ENCODE measurements around the gene SLC2A6.
A peak's percentile ranks its signal among the peaks of the same experiment; 100 is the strongest.
"Not testable (repeated sequence)": the region's sequence is repeated elsewhere in the genome, so short reads cannot be mapped to it uniquely, and the experiment has no call there.

The SLC2A6 gene

GRCh38 chr9:133457233-133457632, 21.7 kb downstream of the SLC2A6 start:
- in situ Hi-C loops (cut with HindIII; ENCODE audit: low pct_unique_long_range_greater_than_20kb, low sequenced_read_pairs), result no loop called here
- no peak for DNase-seq (ENCODE audit: low read depth in 1 of 2, low spot score in 1 of 2)
- TF ChIP-seq JUND (IDR thresholded peaks at IDR 0.05; ENCODE audit: low read depth), result no peak

GRCh38 chr9:133456409-133456808, 22.5 kb downstream of the SLC2A6 start:
- DNase-seq (ENCODE audit: low read depth in 1 of 2, low spot score in 1 of 2), result peak in 1 of 2 experiments; percentile 48
- no peak for TF ChIP-seq JUND (IDR thresholded peaks at IDR 0.05; ENCODE audit: low read depth)
- in situ Hi-C loops (cut with HindIII; ENCODE audit: low pct_unique_long_range_greater_than_20kb, low sequenced_read_pairs), result no loop called here

DNA sequence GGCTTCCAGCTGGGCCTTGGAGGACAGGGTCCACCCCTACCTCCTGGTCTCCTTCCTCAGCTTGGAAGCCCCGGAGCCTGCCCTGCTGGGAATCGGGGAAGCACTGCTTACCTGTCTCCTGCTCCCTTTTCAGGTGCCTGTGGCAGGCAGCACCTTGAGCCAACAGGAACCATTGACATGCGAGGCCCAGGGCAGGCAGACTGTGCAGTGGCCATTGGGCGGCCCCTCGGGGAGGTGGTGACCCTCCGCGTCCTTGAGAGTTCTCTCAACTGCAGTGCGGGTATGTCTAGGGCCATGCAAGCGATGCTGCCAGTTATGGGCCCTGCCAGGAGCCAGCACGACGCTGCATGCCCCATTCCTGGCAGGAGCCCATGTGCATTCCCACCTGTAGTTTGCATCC, 23.0 kb downstream of the SLC2A6 start:
- DNase-seq (ENCODE audit: low read depth in 1 of 2, low spot score in 1 of 2), result no peak
- in situ Hi-C loops (cut with HindIII; ENCODE audit: low pct_unique_long_range_greater_than_20kb, low sequenced_read_pairs), result no loop called here
- no peak for TF ChIP-seq JUND (IDR thresholded peaks at IDR 0.05; ENCODE audit: low read depth)

GRCh38 chr9:133454943-133455673, 23.8 kb downstream of the SLC2A6 start:
- in situ Hi-C loops (cut with HindIII; ENCODE audit: low pct_unique_long_range_greater_than_20kb, low sequenced_read_pairs), result no loop called here
- no peak for DNase-seq (ENCODE audit: low read depth in 1 of 2, low spot score in 1 of 2)
- TF ChIP-seq JUND (IDR thresholded peaks at IDR 0.05; ENCODE audit: low read depth), result no peak

- in situ Hi-C loops (cut with HindIII; ENCODE audit: low pct_unique_long_range_greater_than_20kb, low sequenced_read_pairs), result no loop called here
- no peak for DNase-seq (ENCODE audit: low read depth in 1 of 2, low spot score in 1 of 2)
- TF ChIP-seq JUND (IDR thresholded peaks at IDR 0.05; ENCODE audit: low read depth), result no peak
These were observed 24.6 kb downstream of the SLC2A6 start for GRCh38 chr9:133454325-133454724.

DNA sequence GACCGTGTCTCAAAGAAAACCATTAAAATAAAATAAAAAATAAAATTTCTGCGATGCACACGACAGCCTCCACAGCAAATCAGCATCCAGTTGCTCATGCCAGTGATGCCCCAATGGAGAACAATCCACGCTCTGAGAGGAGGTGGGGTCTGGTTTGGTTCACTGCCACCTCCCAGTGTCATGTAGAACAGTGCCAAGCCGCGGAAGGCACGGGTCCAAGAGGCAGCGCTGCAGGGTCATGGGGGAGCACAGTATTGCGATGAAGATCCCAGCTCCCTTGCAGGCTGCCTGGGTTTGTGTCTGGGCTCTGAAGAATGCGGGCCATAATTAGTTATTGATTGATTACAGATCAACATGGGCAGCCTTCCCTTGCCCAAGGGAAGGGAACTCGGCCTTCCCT, 25.2 kb downstream of the SLC2A6 start:
- in situ Hi-C loops (cut with HindIII; ENCODE audit: low pct_unique_long_range_greater_than_20kb, low sequenced_read_pairs), result no loop called here
- no peak for DNase-seq (ENCODE audit: low read depth in 1 of 2, low spot score in 1 of 2)
- TF ChIP-seq JUND (IDR thresholded peaks at IDR 0.05; ENCODE audit: low read depth), result no peak

GRCh38 chr9:133452562-133452961, 26.3 kb downstream of the SLC2A6 start:
- DNase-seq (ENCODE audit: low read depth in 1 of 2, low spot score in 1 of 2), result no peak
- no peak for TF ChIP-seq JUND (IDR thresholded peaks at IDR 0.05; ENCODE audit: low read depth)
- in situ Hi-C loops (cut with HindIII; ENCODE audit: low pct_unique_long_range_greater_than_20kb, low sequenced_read_pairs), result no loop called here

GRCh38 chr9:133451865-133452264, 27.0 kb downstream of the SLC2A6 start:
- DNase-seq (ENCODE audit: low read depth in 1 of 2, low spot score in 1 of 2); in situ Hi-C loops (cut with HindIII; ENCODE audit: low pct_unique_long_range_greater_than_20kb, low sequenced_read_pairs): not testable (repeated sequence)

DNA sequence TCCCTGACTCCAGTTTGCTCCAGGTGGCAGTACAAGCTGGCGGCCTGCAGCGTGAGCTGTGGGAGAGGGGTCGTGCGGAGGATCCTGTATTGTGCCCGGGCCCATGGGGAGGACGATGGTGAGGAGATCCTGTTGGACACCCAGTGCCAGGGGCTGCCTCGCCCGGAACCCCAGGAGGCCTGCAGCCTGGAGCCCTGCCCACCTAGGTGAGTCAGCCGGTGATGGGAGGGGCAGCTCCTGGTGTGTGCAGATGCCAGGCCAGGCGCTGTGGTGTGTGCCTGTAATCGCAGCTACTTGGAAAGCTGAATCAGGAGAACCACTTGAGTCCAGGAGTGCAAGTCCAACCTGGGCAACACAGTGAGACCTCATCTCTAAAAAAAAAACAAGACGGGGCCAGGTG, 29.1 kb downstream of the SLC2A6 start:
- in situ Hi-C loops (cut with HindIII; ENCODE audit: low pct_unique_long_range_greater_than_20kb, low sequenced_read_pairs), result no loop called here
- DNase-seq (ENCODE audit: low read depth in 1 of 2, low spot score in 1 of 2), result no peak
- no peak for TF ChIP-seq JUND (IDR thresholded peaks at IDR 0.05; ENCODE audit: low read depth)

- in situ Hi-C loops (cut with HindIII; ENCODE audit: low pct_unique_long_range_greater_than_20kb, low sequenced_read_pairs), result no loop called here
- no peak for TF ChIP-seq JUND (IDR thresholded peaks at IDR 0.05; ENCODE audit: low read depth)
- DNase-seq (ENCODE audit: low read depth in 1 of 2, low spot score in 1 of 2), result no peak
These were observed 30.4 kb downstream of the SLC2A6 start for GRCh38 chr9:133448487-133448972.

- TF ChIP-seq JUND (IDR thresholded peaks at IDR 0.05; ENCODE audit: low read depth), result no peak
- in situ Hi-C loops (cut with HindIII; ENCODE audit: low pct_unique_long_range_greater_than_20kb, low sequenced_read_pairs), result no loop called here
- no peak for DNase-seq (ENCODE audit: low read depth in 1 of 2, low spot score in 1 of 2)
These were observed 33.5 kb downstream of the SLC2A6 start for GRCh38 chr9:133445293-133445969.

- in situ Hi-C loops (cut with HindIII; ENCODE audit: low pct_unique_long_range_greater_than_20kb, low sequenced_read_pairs), result no loop called here
- DNase-seq (ENCODE audit: low read depth in 1 of 2, low spot score in 1 of 2), result no peak
- no peak for TF ChIP-seq JUND (IDR thresholded peaks at IDR 0.05; ENCODE audit: low read depth)
These were observed 34.9 kb downstream of the SLC2A6 start for GRCh38 chr9:133443982-133444381.

- TF ChIP-seq JUND (IDR thresholded peaks at IDR 0.05; ENCODE audit: low read depth), result no peak
- no peak for DNase-seq (ENCODE audit: low read depth in 1 of 2, low spot score in 1 of 2)
- in situ Hi-C loops (cut with HindIII; ENCODE audit: low pct_unique_long_range_greater_than_20kb, low sequenced_read_pairs), result no loop called here
These were observed 35.7 kb downstream of the SLC2A6 start for GRCh38 chr9:133443248-133443647.
